Mesodermal cell (in vitro differentiated cells): ENCODE data around the gene SNRPB.

Experiments used
- H3K27ac ChIP-seq: 2 replicates; pipeline ENCODE4 v1.7.0; 2013; ENCODE audit warnings: mild to moderate bottlenecking, low read depth, low read length, moderate library complexity; ENCODE audit not compliant: severe bottlenecking
- H3K36me3 ChIP-seq: 2 replicates; pipeline ENCODE4 v1.7.1; 2013; ENCODE audit warnings: mild to moderate bottlenecking, low read length, moderate library complexity; ENCODE audit not compliant: control insufficient read depth, insufficient read depth
- H3K4me1 ChIP-seq: one replicate; pipeline ENCODE4 v1.7.1; 2013; ENCODE audit warnings: mild to moderate bottlenecking, low read length; ENCODE audit not compliant: insufficient read depth, control insufficient read depth, poor library complexity, severe bottlenecking
- H3K4me3 ChIP-seq: 2 replicates; pipeline ENCODE4 v1.7.0; 2013; ENCODE audit warnings: low read length, control low read depth, mild to moderate bottlenecking; ENCODE audit not compliant: insufficient read depth, poor library complexity, severe bottlenecking; ENCODE audit errors: extremely low read depth
- H3K9me3 ChIP-seq: 2 replicates; pipeline ENCODE4 v1.7.1; 2013; ENCODE audit warnings: mild to moderate bottlenecking, low read length, moderate library complexity; ENCODE audit not compliant: control insufficient read depth
- WGBS, 2 experiments: methylation state at CpG; one replicate each; pipeline ENCODE4 v1.1.5; 2013; ENCODE audit warnings: missing lambda C conversion rate in 2 of 2; ENCODE audit not compliant: insufficient coverage in 2 of 2; 5-methylcytosine and 5-hydroxymethylcytosine counted together

Gene SNRPB

DNA sequence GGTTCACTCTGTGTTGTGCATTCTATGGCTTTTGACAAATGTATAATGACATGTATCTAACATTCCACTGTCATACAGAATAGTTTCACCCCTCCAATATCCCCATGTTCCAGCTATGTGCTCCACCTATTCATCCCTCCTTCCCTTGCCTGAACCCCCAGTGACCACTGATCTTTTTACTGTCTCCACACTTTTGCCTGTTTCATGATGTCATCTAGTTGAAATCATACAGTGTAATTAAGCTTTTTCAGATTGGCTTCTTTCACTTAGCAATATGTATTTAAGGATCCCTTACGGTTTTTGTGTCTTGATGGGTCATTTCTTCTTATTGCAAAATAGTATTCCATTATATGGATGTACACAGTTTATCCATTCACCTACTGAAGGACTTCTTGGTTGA is 50.1 kb downstream of the SNRPB start:
- Histone ChIP-seq H3K4me3 (no peak overlapping the region), H3K4me1 (no peaks in the 10 kb centered on the region), H3K36me3 (no peaks in the 10 kb centered on the region), H3K9me3 (no peaks in the 10 kb centered on the region), H3K27ac (no peak overlapping the region)
- no CpG with 5 or more reads among the region's 1 CpG for WGBS, 2 experiments

DNA sequence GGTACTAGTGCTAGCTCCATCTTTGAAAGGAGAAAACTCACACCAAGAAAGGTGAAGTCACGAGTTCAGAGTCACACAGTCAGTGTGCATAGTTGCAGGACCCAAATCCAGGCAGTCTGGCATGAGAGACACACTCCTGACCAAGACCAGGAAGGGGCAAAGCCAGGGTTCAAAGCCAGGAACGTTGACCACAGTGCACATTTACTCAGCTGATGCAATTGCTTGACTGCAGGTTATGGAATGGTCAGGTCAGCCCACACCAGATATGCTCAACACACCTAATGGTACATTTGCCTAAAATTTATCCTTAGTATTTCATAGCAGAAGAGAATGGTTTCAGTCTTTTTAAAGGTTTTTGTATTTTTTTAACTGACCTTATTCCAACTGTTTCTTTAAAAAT is 52.2 kb downstream of the SNRPB start:
- H3K36me3 ChIP-seq: no peaks in the 10 kb centered on the region
- no peak overlapping the region for H3K27ac ChIP-seq
- H3K4me1 ChIP-seq: no peaks in the 10 kb centered on the region
- H3K9me3 ChIP-seq: no peaks in the 10 kb centered on the region
- WGBS, 2 experiments: 73 to 88% methylated on average over 1 to 2 of the region's 2 CpGs
- no peak overlapping the region for H3K4me3 ChIP-seq

DNA sequence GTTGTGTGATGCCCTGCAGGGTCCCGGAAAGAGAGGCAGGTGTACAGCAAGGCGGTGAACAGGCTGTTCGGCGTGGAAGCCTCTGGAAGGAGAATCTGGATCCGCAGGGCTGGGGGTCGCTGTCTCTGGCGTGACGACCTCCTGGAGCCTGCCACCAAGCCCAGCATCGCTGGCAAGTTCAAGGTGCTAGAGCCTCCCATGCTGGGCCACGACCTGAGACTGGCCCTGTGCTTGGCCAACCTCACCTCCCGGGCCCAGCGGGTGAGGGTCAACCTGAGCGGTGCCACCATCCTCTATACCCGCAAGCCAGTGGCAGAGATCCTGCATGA is 53.4 kb downstream of the SNRPB start:
- Histone ChIP-seq H3K27ac (no peak overlapping the region), H3K4me1 (no peaks in the 10 kb centered on the region), H3K36me3 (no peaks in the 10 kb centered on the region), H3K4me3 (no peak overlapping the region), H3K9me3 (no peaks in the 10 kb centered on the region)
- WGBS, 2 experiments: 90 to 91% methylated on average over 13 to 14 of the region's 14 CpGs

DNA sequence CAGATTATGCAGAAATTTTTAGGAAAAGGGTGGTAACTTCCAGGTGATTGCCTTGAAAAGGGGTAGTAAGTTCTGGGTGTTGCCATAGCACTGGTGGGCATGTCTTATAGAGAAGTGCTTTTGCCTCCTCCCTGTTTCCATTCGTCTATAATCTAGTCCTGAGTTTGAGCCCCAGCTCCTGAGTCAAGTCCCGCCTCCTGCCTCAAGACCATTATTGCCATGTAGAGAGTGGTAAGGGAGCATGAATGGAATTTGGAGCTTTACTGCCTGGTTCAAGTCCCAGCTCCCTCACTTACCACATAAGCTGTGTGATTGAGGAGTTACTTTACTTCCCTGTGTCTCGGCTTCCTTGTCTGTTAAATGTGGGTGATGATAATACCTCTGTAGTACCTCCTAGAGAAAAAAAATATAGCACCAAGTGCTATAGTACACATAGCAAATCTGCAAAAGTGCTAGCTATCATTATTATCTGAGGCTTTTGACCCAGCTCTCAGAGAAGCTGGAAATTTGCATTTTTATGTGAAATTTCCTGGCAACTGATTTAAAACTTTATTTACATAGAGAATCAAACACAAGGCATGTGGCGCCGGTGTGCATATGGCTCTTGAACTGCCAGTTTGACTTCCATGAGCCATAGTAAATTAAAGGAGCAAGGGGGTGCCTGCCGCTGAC is 53.9 kb downstream of the SNRPB start:
- H3K4me1 ChIP-seq: no peaks in the 10 kb centered on the region
- no peaks in the 10 kb centered on the region for H3K36me3 ChIP-seq
- no peak overlapping the region for H3K27ac ChIP-seq
- 92 to 93% methylated on average over 3 of the region's 6 CpGs for WGBS, 2 experiments
- H3K9me3 ChIP-seq: no peaks in the 10 kb centered on the region
- H3K4me3 ChIP-seq: no peak overlapping the region
